GM19043 (cell line): ENCODE data around the gene PLCXD3.
"Not testable (repeated sequence)": the region's sequence is repeated elsewhere in the genome, so short reads cannot be mapped to it uniquely, and the experiment has no call there.

Experiments used
- ATAC-seq: cut with Tn5 transposase; IDR thresholded peaks from one replicate; pipeline ENCODE4 v1.9.1; 2021; ENCODE audit warnings: low read depth; ENCODE audit not compliant: unreplicated experiment

PLCXD3 gene

DNA sequence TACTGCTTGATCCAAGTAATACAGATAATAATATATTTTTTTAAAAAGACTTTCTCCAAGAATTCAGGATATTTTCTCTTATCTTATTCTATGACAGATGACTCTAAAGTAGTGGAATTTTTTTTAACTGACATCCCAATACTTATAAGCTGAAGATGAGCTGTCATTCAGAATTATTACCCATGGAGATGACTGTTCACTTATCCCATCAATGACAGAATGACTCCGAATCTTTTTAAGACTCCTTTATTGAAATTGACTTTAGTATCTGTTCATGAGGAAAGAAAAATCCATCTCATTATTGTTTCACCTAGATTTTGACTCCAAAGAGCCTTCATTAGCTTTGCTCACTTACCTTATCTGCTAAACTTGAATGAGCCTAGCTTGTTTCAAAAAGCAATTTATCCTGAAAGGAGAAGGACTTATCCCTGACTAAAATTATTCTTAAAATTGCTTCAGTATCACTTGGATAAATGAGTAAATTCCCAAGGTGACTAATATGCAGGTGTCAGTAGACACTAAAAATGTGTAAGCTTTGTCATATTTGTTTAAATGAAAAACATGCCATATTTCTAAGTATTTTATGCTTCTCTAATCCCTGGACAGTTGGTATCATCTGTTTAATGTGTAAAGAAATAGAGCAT, 146.9 kb downstream of the PLCXD3 start:
- ATAC-seq, result no peak

GRCh38 chr5:41356786-41357185, 153.6 kb downstream of the PLCXD3 start:
- ATAC-seq, result no peak

- ATAC-seq, result no peak
These were observed 160.6 kb downstream of the PLCXD3 start for GRCh38 chr5:41349846-41350245.

GRCh38 chr5:41347569-41347968, 162.8 kb downstream of the PLCXD3 start:
- ATAC-seq, result no peak

DNA sequence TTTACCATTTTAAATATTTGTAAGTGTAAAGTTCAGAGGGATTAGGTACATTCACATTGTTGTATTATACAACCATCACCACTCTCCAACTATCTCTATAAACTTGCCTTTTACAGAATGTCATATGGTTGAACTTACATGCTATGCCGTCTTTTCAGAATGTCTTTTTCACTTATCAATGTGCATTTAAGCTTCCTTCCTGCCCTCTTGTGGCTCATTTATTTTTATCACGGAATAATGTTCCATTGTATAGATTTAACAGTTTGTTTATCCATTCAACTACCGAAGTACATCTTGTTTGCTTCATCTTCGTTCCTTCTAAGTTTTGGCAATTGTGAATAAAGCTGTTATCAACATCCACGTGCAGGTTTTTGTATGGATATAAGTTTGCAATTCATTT, 163.8 kb downstream of the PLCXD3 start:
- ATAC-seq, result no peak

DNA sequence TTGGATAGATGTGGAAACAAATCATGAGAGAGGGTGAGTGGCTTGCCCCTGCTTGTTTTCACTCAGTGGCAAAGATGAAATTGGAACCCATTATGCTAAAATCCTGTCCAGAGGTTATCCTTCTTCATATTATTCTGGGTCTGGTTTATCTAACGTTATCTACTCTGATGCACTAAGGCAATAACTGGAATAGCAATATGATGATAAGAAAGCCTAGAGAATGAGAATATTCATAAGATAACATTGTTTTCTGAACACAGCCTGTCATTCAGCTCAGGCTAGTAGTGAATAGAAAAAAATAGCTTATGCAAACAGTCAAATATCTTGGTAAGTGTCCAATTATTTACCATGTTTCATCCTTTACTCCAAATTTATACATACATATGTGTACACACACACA, 165.1 kb downstream of the PLCXD3 start:
- ATAC-seq, result no peak

DNA sequence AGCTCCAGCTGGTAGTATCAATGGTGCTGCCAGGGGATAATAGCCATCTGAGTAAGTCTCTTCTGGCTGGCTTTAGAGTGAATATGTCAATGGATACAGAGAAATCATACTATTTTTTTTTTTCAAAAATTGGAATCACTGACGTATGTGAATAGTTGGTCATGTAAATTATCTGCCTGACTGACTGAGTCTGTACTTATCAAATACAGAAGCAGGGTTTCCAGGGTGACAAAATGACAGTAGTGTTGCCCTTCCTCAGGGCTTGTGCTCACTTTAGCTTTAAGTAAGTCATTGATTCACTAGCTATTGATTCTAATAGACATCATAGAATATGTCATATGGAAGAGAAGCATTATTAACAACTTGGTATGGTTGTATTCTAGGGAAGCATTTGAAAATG, 171.1 kb downstream of the PLCXD3 start:
- ATAC-seq, result no peak

- ATAC-seq, result no peak
These were observed 172.2 kb downstream of the PLCXD3 start for GRCh38 chr5:41338136-41338675.

DNA sequence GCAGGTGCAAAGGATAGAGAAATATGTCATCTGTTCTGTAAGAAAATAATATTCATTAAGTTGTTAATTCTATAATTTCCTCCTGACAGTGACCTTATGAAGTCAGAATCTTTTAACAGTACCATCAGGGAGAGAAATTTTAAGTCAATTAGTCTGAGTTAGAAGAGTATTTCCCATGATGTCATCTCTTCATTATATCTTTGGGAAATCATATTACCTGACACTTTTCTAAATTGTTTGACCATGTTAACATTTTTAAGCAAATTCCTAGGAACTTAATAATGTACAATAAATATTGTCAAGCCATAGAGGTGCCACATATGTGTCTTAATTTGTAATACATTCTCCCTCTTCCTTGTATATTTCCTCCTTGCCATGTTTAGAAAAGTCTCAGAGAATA, 172.7 kb downstream of the PLCXD3 start:
- ATAC-seq, result no peak

- no peak for ATAC-seq
These were observed 173.2 kb downstream of the PLCXD3 start for GRCh38 chr5:41337216-41337615.

DNA sequence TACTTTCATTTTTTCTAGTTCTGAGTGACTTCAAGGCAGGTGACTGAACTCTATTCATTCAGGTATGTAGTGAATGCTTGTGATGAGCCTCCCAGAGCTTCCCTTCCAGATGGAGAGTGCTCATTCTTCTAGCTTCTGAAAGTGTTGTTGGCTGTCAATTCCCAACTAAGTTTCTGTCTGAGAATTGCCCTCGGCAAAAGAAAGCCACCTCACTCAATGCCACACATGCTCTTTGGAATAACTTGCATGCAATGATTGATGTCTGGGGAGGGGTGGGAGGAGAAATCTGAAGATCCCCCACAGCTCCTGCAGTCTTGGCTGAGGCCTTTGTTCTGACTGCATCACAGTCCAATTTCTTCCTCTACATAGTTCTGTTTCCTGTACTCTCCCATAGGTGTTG, 173.9 kb downstream of the PLCXD3 start:
- no peak for ATAC-seq

- ATAC-seq, result no peak
These were observed 174.7 kb downstream of the PLCXD3 start for GRCh38 chr5:41335596-41336181.

GRCh38 chr5:41334758-41335157, 175.6 kb downstream of the PLCXD3 start:
- no peak for ATAC-seq

DNA sequence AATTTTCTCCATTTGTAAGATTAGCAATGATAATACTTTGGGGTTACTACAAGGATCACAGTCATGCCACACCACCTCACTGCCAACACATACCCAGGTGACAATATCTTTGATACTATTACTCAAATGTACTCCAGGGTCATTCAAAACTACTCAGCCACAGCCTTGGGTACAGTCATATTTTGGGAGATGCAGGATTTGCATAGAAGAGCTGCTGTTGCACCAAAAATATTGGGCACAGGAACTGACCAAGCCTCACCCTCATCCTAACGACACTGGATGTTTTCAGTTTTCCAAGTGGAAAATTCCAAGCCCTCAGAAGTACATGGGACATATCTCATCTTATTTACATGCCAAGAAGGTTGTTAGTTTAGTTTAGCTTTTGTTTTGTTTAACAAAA, 176.2 kb downstream of the PLCXD3 start:
- ATAC-seq, result no peak

- ATAC-seq, result no peak
These were observed 185.3 kb downstream of the PLCXD3 start for GRCh38 chr5:41325074-41325473.

GRCh38 chr5:41322826-41323225, 187.6 kb downstream of the PLCXD3 start:
- not testable (repeated sequence) for ATAC-seq

- no peak for ATAC-seq
These were observed 197.8 kb downstream of the PLCXD3 start for GRCh38 chr5:41312478-41313060.

DNA sequence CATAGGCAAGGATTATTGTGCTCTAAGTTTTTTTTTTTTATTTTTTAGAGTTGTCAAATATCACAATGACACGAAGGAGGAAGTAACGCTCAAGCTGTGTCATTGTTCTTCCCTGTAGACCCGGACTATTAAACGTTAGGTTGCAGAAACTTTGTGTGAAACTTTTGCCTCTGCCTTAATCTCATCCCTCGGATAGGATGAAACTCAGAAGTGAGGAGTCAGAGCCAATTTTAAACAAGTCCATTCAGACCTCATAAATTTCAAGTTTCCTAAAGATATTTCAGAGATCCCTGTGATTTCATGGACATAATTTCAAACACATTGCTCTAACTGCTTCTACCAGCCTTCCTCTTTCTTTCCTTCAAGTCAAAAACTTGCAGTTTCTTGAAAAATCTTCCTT, 198.3 kb downstream of the PLCXD3 start:
- no peak for ATAC-seq

DNA sequence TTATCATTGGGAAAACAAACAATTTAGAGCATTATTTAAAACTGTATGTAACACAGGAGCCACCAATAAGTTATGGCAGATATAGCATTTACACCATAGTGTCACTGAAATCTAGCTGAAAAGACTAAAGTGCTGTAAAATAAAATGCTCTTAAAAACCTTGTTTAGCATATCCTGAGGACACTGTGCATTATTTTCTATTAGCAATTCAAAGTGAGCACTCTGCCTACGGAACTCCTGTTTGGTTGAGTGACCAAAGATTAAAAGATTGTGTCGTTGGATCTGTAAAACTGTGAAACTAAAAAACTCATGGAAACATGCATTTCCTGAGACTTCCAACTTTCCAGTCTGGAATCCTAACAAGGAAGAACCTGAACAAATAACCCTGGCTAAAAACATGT, 201.1 kb downstream of the PLCXD3 start:
- ATAC-seq, result no peak

DNA sequence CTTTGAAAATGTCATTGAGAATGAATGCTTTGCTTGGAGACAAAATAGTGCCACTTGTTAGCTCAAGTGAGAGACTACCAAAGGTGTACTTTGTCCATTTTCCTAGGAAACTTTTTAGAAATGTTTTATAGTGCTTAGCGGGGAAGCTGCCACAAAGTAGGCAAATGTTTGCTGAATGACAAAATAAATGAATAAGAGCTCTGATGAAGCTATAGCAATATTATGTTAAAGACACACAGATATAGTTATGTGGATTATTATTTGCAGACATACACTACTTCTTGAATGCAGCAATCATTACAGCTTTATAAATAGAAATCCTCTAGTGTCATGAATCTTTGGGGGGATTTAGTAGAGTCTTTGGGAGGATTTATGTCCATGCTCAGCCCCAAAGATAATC, 204.4 kb downstream of the PLCXD3 start:
- no peak for ATAC-seq

DNA sequence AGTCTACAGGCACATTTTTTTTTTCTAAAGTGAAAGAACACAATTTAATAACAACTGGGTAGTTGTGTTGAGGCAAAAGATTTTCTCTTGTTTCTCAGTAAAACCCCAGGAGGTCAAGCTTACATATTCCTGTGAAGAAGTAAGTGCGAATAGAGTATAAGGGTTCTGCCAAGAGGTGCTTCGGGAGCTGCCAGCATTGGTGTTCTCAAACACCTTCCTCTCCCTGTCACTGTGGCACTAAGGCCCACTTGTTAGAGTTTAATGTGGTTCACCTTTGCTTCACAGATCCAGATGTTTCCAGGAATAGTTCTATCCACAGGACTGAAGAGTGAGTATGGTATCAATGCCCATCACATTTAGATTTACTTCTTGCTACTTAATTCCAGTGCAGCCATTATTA, 205.3 kb downstream of the PLCXD3 start:
- ATAC-seq, result no peak

GRCh38 chr5:41296066-41296465, 214.3 kb downstream of the PLCXD3 start:
- no peak for ATAC-seq
